GM23338 (cell line): ENCODE data around the gene CD9.

Experiments used
- CREB1 ChIP-seq: fragments of 250-450 bp; sonication (Bioruptor Pico); IDR thresholded peaks from 2 replicates; pipeline ENCODE4 v1.5.0; 2020; ENCODE audit warnings: low read depth, mild to moderate bottlenecking, moderate library complexity
- EZH2 ChIP-seq: fragments of 200-600 bp; sonication (generic); IDR thresholded peaks from one replicate; pipeline ENCODE4 v1.8.0; 2017; ENCODE audit warnings: antibody characterized with exemption, mild to moderate bottlenecking, low read depth; ENCODE audit not compliant: unreplicated experiment
- EZH2phosphoT487 ChIP-seq: fragments of 200-600 bp; sonication (generic); IDR thresholded peaks from one replicate; pipeline ENCODE4 v1.8.1; 2018; ENCODE audit warnings: antibody characterized with exemption; ENCODE audit not compliant: unreplicated experiment
- POLR2AphosphoS5 ChIP-seq: IDR thresholded peaks from 2 replicates; pipeline ENCODE4 v1.6.1; 2016; ENCODE audit warnings: antibody characterized with exemption, low read depth
- ZNF331 ChIP-seq: fragments of 250-450 bp; sonication (Bioruptor Pico); IDR thresholded peaks from 2 replicates; pipeline ENCODE4 v1.5.0; 2020; ENCODE audit warnings: low read depth, mild to moderate bottlenecking, moderate library complexity
- TF ChIP-seq, protein P1 (sequence below), 2 experiments: fragments of 200-600 bp in 1 of 2; sonication (generic) in 1 of 2; conservative IDR thresholded peaks; 2 replicates each; pipeline versions ENCODE4 v1.5.1 to v1.6.1; 2016 to 2017; ENCODE audit warnings: antibody characterized with exemption in 2 of 2, low read depth in 2 of 2, mild to moderate bottlenecking in 2 of 2, moderate library complexity in 1 of 2
- TF ChIP-seq, protein P2 (sequence below): IDR thresholded peaks from one replicate; pipeline ENCODE4 v1.6.1; 2018; ENCODE audit warnings: antibody characterized with exemption; ENCODE audit not compliant: unreplicated experiment

DNA sequence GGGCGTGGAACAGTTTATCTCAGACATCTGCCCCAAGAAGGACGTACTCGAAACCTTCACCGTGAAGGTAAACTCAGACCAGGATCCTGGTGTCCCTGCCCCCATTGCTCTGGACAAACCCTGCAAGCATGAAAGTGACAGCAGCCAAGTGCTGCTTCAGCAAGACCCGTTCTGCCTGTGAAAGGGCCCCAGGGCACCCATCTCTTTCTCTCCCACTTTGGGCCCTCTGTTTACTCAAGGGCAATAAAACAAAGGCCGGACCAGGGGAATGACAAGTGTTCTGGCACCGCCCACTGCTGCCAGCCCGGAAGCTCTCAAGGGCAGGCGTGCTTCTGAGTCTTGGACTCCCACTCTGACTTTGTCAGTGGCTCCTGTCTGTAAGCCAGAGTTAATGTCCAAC, 35.3 kb downstream of the CD9 start:
- TF ChIP-seq, protein P1, sequence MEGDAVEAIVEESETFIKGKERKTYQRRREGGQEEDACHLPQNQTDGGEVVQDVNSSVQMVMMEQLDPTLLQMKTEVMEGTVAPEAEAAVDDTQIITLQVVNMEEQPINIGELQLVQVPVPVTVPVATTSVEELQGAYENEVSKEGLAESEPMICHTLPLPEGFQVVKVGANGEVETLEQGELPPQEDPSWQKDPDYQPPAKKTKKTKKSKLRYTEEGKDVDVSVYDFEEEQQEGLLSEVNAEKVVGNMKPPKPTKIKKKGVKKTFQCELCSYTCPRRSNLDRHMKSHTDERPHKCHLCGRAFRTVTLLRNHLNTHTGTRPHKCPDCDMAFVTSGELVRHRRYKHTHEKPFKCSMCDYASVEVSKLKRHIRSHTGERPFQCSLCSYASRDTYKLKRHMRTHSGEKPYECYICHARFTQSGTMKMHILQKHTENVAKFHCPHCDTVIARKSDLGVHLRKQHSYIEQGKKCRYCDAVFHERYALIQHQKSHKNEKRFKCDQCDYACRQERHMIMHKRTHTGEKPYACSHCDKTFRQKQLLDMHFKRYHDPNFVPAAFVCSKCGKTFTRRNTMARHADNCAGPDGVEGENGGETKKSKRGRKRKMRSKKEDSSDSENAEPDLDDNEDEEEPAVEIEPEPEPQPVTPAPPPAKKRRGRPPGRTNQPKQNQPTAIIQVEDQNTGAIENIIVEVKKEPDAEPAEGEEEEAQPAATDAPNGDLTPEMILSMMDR (conservative IDR thresholded peaks at IDR 0.05; ENCODE audit: low read depth in 2 of 2), result no peak
- TF ChIP-seq POLR2AphosphoS5, result no peak
- no peak for TF ChIP-seq CREB1
- TF ChIP-seq ZNF331 (CRISPR knock-in tag), result no peak
- no peak for TF ChIP-seq EZH2
- no peak for TF ChIP-seq EZH2phosphoT487
- TF ChIP-seq, protein P2, sequence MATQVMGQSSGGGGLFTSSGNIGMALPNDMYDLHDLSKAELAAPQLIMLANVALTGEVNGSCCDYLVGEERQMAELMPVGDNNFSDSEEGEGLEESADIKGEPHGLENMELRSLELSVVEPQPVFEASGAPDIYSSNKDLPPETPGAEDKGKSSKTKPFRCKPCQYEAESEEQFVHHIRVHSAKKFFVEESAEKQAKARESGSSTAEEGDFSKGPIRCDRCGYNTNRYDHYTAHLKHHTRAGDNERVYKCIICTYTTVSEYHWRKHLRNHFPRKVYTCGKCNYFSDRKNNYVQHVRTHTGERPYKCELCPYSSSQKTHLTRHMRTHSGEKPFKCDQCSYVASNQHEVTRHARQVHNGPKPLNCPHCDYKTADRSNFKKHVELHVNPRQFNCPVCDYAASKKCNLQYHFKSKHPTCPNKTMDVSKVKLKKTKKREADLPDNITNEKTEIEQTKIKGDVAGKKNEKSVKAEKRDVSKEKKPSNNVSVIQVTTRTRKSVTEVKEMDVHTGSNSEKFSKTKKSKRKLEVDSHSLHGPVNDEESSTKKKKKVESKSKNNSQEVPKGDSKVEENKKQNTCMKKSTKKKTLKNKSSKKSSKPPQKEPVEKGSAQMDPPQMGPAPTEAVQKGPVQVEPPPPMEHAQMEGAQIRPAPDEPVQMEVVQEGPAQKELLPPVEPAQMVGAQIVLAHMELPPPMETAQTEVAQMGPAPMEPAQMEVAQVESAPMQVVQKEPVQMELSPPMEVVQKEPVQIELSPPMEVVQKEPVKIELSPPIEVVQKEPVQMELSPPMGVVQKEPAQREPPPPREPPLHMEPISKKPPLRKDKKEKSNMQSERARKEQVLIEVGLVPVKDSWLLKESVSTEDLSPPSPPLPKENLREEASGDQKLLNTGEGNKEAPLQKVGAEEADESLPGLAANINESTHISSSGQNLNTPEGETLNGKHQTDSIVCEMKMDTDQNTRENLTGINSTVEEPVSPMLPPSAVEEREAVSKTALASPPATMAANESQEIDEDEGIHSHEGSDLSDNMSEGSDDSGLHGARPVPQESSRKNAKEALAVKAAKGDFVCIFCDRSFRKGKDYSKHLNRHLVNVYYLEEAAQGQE, result no peak
